Measurements from ENCODE around the gene ATP1A1. TPM values are rescaled to one million over a fixed set of nuclear protein-coding genes. Genes with fewer than 3 reads are reported as not detected.

ATP1A1 gene
- total RNA-seq, 1 donor from 2014 or later, result 255 TPM

- Histone ChIP-seq H3K27me3 (no peaks in the 10 kb centered on the region), H3K4me3 (no peak overlapping the region), H3K36me3 (no peaks in the 10 kb centered on the region), H3K4me1 (no peaks in the 10 kb centered on the region), H3K9me3 (no peaks in the 10 kb centered on the region), H3K27ac (no peak overlapping the region)
- intact Hi-C loops (cut with DNase I), result no loop called here
- no peak for DNase-seq (ENCODE audit: low spot score in 2 of 2)
- no peak for TF ChIP-seq CTCF (IDR thresholded peaks at IDR 0.05)
Measured at GRCh38 chr1:116365857-116366256, 7.2 kb upstream of the ATP1A1 start.

GRCh38 chr1:116367256-116367945, 5.6 kb upstream of the ATP1A1 start:
- DNase-seq (ENCODE audit: low spot score in 2 of 2), result no peak
- no peak for TF ChIP-seq CTCF (IDR thresholded peaks at IDR 0.05)
- Histone ChIP-seq H3K9me3 (no peaks in the 10 kb centered on the region), H3K36me3 (no peaks in the 10 kb centered on the region), H3K4me3 (no peak overlapping the region), H3K27ac (no peak overlapping the region), H3K4me1 (peaks cover 0 to 5% of the 10 kb centered on the region in 2 donors), H3K27me3 (no peaks in the 10 kb centered on the region)
- intact Hi-C loops (cut with DNase I), result no loop called here

GRCh38 chr1:116368241-116368640, 4.8 kb upstream of the ATP1A1 start:
- no peak overlapping the region for H3K27ac ChIP-seq
- DNase-seq (ENCODE audit: low spot score in 2 of 2), result no peak
- intact Hi-C loops (cut with DNase I), result no loop called here
- no peak for TF ChIP-seq CTCF (IDR thresholded peaks at IDR 0.05)
- H3K4me1 ChIP-seq, result peaks cover 0 to 7% of the 10 kb centered on the region in 2 donors
- no peak overlapping the region for H3K4me3 ChIP-seq
- H3K9me3 ChIP-seq, result no peaks in the 10 kb centered on the region
- H3K36me3 ChIP-seq, result no peaks in the 10 kb centered on the region
- H3K27me3 ChIP-seq, result no peaks in the 10 kb centered on the region

GRCh38 chr1:116370181-116370580, 2.9 kb upstream of the ATP1A1 start:
- no peak overlapping the region for H3K27ac ChIP-seq
- no peak for DNase-seq (ENCODE audit: low spot score in 2 of 2)
- H3K36me3 ChIP-seq, result no peaks in the 10 kb centered on the region
- H3K4me3 ChIP-seq, result no peak overlapping the region
- no peaks in the 10 kb centered on the region for H3K9me3 ChIP-seq
- H3K27me3 ChIP-seq, result no peaks in the 10 kb centered on the region
- peaks cover 6 to 13% of the 10 kb centered on the region in 2 donors for H3K4me1 ChIP-seq
- TF ChIP-seq CTCF (IDR thresholded peaks at IDR 0.05), result no peak
- intact Hi-C loops (cut with DNase I), result loop anchor here (5.0 to 10.0 kb wide), 5 partner anchors 203 to 1295 kb away; partner anchors contain the start of genes MAN1A2, NGF and TENT5C

- Histone ChIP-seq H3K9me3 (no peaks in the 10 kb centered on the region), H3K27ac (peak overlapping the region; percentile 95 to 96), H3K4me3 (no peak overlapping the region), H3K27me3 (no peaks in the 10 kb centered on the region), H3K36me3 (no peaks in the 10 kb centered on the region), H3K4me1 (peaks cover 9 to 26% of the 10 kb centered on the region in 2 donors)
- intact Hi-C loops (cut with DNase I), result loop anchor here (2.0 to 10.0 kb wide), 8 partner anchors 47 to 1297 kb away; partner anchors contain the start of genes CD58, MAN1A2, NGF and TENT5C
- TF ChIP-seq CTCF (IDR thresholded peaks at IDR 0.05), result no peak
- no peak for DNase-seq (ENCODE audit: low spot score in 2 of 2)
Measured at GRCh38 chr1:116371752-116372151, 1.3 kb upstream of the ATP1A1 start.
